ENCODE measurements around the gene MSL2. TPM values are rescaled to one million over a fixed set of nuclear protein-coding genes. Genes with fewer than 3 reads are reported as not detected.

Gene MSL2
- total and polyA plus RNA-seq, 2 of the 4 experiments (the other 2 are of a cell fraction): 7.1 to 13.6 TPM

DNA sequence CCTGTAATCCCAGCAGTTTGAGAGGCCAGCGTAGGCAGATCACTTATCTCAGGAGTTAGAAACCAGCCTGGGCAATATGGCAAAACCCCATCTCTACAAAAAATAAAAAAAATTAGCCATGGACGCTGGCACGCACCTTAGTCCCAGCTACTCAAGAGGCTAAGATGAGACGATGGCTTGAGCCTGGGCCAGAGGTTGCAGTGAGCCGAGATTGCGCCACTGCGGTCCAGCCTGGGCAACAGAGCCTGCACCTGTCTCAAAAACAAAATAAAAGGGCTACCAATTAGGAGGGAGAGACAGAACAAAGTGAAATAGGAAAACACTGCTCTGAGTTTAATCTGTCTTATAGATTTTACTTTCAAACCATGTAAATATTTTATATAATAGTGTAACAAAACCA lies 33.8 kb downstream of the MSL2 start:
- BruUV-seq (replicated peaks): no TSS peak
- peaks cover 4 to 21% of the 10 kb centered on the region in 2 experiments; a peak in 2 of 4 replicates for H3K79me1 ChIP-seq (ENCODE audit: low read depth in 1 of 2, low read length in 2 of 2)
- no peak overlapping the region for H4K91ac ChIP-seq (ENCODE audit: insufficient read depth, low read depth, low read length)

More for the DNA sequence above, 33.8 kb downstream of the MSL2 start:
- Histone ChIP-seq H3K23ac (ENCODE audit: low read depth, low read length) (no peak overlapping the region), H4K5ac (ENCODE audit: low read depth, low read length) (no peak overlapping the region), H2AK9ac (replicated peaks; ENCODE audit: low read depth, low read length, poor library complexity) (no peak overlapping the region), H3K9me3 (ENCODE audit: control insufficient read depth, insufficient read depth, low read length) (no peaks in the 10 kb centered on the region), H3K4me3 (ENCODE audit: insufficient read depth, low read depth, low read length) (no peak overlapping the region), H2AK5ac (ENCODE audit: low read depth, low read length) (no peak overlapping the region), H3K14ac (replicated peaks; ENCODE audit: low read depth, low read length) (no peak overlapping the region), H3K9me1 (ENCODE audit: insufficient read depth, low read length) (no peaks in the 10 kb centered on the region), H4K20me1 (ENCODE audit: insufficient read depth, low read length) (peaks cover 80% of the 10 kb centered on the region), H3K4me2 (ENCODE audit: low read depth, low read length) (no peak overlapping the region), H3K4me1 (ENCODE audit: control insufficient read depth, insufficient read depth, low read length) (no peaks in the 10 kb centered on the region; the same call in 1 of the 2 replicates), H2AFZ (replicated peaks; ENCODE audit: low read length, poor library complexity) (no peak overlapping the region), H4K8ac (ENCODE audit: low read depth in 2 of 2, low read length in 2 of 2) (no peak overlapping the region), H2BK20ac (ENCODE audit: low read depth, low read length) (no peak overlapping the region), H3K18ac (ENCODE audit: low read depth, low read length) (no peak overlapping the region), H3K36me3 (ENCODE audit: control insufficient read depth, insufficient read depth, low read length) (no peaks in the 10 kb centered on the region), H2BK120ac (ENCODE audit: low read depth, low read length) (no peak overlapping the region), H3K27me3 (ENCODE audit: control insufficient read depth, insufficient read depth, low read length) (no peaks in the 10 kb centered on the region), H3K4ac (ENCODE audit: low read depth, low read length) (no peak overlapping the region), H3K27ac (ENCODE audit: insufficient read depth, low read length) (no peak overlapping the region), H3K9ac (ENCODE audit: low read depth, low read length) (no peak overlapping the region), H2BK15ac (ENCODE audit: low read depth, low read length) (no peak overlapping the region), H3K56ac (ENCODE audit: extremely low read depth, insufficient read depth, low read length) (no peak overlapping the region), H2BK5ac (ENCODE audit: low read depth, low read length, poor library complexity, severe bottlenecking) (no peak overlapping the region)
- CTCF ChIA-PET: no interaction called here
- DNase-seq (no peak), ATAC-seq (ENCODE audit: low read depth) (no peak)
- dilution Hi-C loops (cut with HindIII; ENCODE audit: low sequenced_read_pairs, unreplicated experiment) (no loop called here), in situ Hi-C loops (cut with MboI; ENCODE audit: low sequenced_read_pairs) (no loop called here), intact Hi-C loops (cut with micrococcal nuclease) (no loop called here)
- POLR2A ChIA-PET (ENCODE audit: unreplicated experiment): no interaction called here
- WGBS, 2 experiments (ENCODE audit: extremely low coverage in 2 of 2, insufficient read length in 1 of 2): 100% methylated on average over 3 of the region's 7 CpGs; no CpG with 5 or more reads in 1 of the 2 experiments
- TF ChIP-seq RAD21 (IDR thresholded peaks at IDR 0.05; ENCODE audit: low read length) (no peak), RFX5 (IDR thresholded peaks at IDR 0.05; ENCODE audit: low read depth, low read length) (no peak), SMC3 (IDR thresholded peaks at IDR 0.05; ENCODE audit: low read depth, low read length) (no peak), MAFK (IDR thresholded peaks at IDR 0.05; ENCODE audit: low read depth, low read length) (no peak), POLR2A (IDR thresholded peaks at IDR 0.05; ENCODE audit: low read depth, low read length) (no peak), RCOR1 (IDR thresholded peaks at IDR 0.05; ENCODE audit: insufficient replicate concordance, low read length) (no peak), MXI1 (IDR thresholded peaks at IDR 0.05; ENCODE audit: borderline replicate concordance, low read depth, low read length) (no peak), MAZ (IDR thresholded peaks at IDR 0.05; ENCODE audit: borderline replicate concordance, low read depth, low read length) (no peak), CHD1 (IDR thresholded peaks at IDR 0.05; ENCODE audit: low read depth, low read length) (no peak), CEBPB (IDR thresholded peaks at IDR 0.05; ENCODE audit: low read depth, low read length) (no peak), FOS (IDR thresholded peaks at IDR 0.05; ENCODE audit: low read depth, low read length) (no peak), NFE2L2 (IDR thresholded peaks at IDR 0.05; ENCODE audit: low read depth, low read length) (no peak)
- TF ChIP-seq, protein P1, sequence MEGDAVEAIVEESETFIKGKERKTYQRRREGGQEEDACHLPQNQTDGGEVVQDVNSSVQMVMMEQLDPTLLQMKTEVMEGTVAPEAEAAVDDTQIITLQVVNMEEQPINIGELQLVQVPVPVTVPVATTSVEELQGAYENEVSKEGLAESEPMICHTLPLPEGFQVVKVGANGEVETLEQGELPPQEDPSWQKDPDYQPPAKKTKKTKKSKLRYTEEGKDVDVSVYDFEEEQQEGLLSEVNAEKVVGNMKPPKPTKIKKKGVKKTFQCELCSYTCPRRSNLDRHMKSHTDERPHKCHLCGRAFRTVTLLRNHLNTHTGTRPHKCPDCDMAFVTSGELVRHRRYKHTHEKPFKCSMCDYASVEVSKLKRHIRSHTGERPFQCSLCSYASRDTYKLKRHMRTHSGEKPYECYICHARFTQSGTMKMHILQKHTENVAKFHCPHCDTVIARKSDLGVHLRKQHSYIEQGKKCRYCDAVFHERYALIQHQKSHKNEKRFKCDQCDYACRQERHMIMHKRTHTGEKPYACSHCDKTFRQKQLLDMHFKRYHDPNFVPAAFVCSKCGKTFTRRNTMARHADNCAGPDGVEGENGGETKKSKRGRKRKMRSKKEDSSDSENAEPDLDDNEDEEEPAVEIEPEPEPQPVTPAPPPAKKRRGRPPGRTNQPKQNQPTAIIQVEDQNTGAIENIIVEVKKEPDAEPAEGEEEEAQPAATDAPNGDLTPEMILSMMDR (conservative IDR thresholded peaks at IDR 0.05; ENCODE audit: low read depth, low read length): no peak
- TF ChIP-seq, protein P2, sequence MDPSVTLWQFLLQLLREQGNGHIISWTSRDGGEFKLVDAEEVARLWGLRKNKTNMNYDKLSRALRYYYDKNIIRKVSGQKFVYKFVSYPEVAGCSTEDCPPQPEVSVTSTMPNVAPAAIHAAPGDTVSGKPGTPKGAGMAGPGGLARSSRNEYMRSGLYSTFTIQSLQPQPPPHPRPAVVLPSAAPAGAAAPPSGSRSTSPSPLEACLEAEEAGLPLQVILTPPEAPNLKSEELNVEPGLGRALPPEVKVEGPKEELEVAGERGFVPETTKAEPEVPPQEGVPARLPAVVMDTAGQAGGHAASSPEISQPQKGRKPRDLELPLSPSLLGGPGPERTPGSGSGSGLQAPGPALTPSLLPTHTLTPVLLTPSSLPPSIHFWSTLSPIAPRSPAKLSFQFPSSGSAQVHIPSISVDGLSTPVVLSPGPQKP (IDR thresholded peaks at IDR 0.05; ENCODE audit: borderline replicate concordance, low read depth, low read length): no peak
- TF ChIP-seq, protein P3, sequence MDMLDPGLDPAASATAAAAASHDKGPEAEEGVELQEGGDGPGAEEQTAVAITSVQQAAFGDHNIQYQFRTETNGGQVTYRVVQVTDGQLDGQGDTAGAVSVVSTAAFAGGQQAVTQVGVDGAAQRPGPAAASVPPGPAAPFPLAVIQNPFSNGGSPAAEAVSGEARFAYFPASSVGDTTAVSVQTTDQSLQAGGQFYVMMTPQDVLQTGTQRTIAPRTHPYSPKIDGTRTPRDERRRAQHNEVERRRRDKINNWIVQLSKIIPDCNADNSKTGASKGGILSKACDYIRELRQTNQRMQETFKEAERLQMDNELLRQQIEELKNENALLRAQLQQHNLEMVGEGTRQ (IDR thresholded peaks at IDR 0.05; ENCODE audit: low read depth, low read length): no peak

Measured in IMR-90 (cell line).